ENCODE measurements around the gene NCOA5. TPM values are rescaled to one million over a fixed set of nuclear protein-coding genes. Genes with fewer than 3 reads are reported as not detected.

The NCOA5 gene
- total and polyA plus RNA-seq, 9 of the 15 experiments (the other 6 are each of a cell fraction or from before 2014, with no cell fraction given): 3.9 to 22.8 (median 13.8) TPM

DNA sequence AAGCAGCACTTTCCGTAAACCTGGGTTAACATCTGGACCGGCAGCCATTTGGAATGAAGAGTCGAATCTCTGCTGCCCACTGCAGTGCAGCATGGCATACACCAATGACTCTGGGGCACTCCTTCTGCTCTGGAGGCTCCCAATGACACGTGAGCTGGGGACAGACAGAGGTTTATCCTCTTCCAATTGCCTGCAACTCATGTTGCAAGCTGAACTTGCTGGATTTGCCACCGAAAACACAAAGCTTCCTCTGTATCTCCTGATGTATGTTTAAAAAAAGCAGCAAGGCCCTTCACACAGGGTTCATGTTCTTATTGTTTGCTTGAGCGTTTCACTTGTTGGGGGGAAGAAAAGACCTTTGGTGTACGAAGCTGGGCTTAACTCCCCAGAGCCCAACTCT, 10.8 kb downstream of the NCOA5 start:
- Histone ChIP-seq H2AFZ (ENCODE audit: low read depth, low read length) (no peak overlapping the region), H4K20me1 (replicated peaks; ENCODE audit: control insufficient read depth, insufficient read depth, low read length) (peaks cover 8% of the 10 kb centered on the region; the same call in 1 of the 2 replicates), H3K36me3 (ENCODE audit: control insufficient read depth, insufficient read depth, low read length) (peaks cover 34% of the 10 kb centered on the region; the same call in 2 of the 3 replicates), H3K9me3 (replicated peaks; ENCODE audit: control insufficient read depth, insufficient read depth, low read depth, low read length) (no peaks in the 10 kb centered on the region), H3K79me2 (ENCODE audit: control insufficient read depth, insufficient read depth, low read length) (peaks cover 40% of the 10 kb centered on the region), H3K4me3 (no peak overlapping the region), H3K4me2 (ENCODE audit: insufficient read depth, low read length) (no peak overlapping the region), H3K27me3 (ENCODE audit: control insufficient read depth in 2 of 2, insufficient read depth in 2 of 2, low read length in 2 of 2) (no peaks in the 10 kb centered on the region), H3K9ac (ENCODE audit: insufficient read depth in 1 of 2, low read depth in 2 of 2, low read length in 2 of 2) (no peak overlapping the region), H3K27ac (ENCODE audit: extremely low read depth, low read depth, low read length) (no peak overlapping the region), H3K4me1 (replicated peaks in 1 of 2; ENCODE audit: control insufficient read depth in 2 of 2, insufficient read depth in 2 of 2, low read length in 2 of 2) (peaks cover 0 to 7% of the 10 kb centered on the region in 2 experiments; a peak in 2 of 5 replicates), H3K9me1 (ENCODE audit: control insufficient read depth, insufficient read depth, low read length) (peaks cover 4% of the 10 kb centered on the region)
- intact Hi-C loops (cut with micrococcal nuclease) (no loop called here), in situ Hi-C loops (cut with MboI) (no loop called here)
- no peak for FAIRE-seq
- WGBS (ENCODE audit: insufficient coverage, low coverage, missing lambda C conversion rate): 89% methylated on average over 6 of the region's 7 CpGs
- no peak for ATAC-seq
- BruUV-seq (replicated peaks): no TSS peak
- TF ChIP-seq, protein P1, sequence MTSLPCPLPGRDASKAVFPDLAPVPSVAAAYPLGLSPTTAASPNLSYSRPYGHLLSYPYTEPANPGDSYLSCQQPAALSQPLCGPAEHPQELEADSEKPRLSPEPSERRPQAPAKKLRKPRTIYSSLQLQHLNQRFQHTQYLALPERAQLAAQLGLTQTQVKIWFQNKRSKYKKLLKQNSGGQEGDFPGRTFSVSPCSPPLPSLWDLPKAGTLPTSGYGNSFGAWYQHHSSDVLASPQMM (CRISPR knock-in tag; IDR thresholded peaks at IDR 0.05): no peak
- ChIA-PET POLR2A (interaction anchor here (3.4 kb wide), 1 partner anchor 9 kb away, joined by 18 read pairs; no protein-coding TSS in a partner anchor), CTCF (ENCODE audit: low intra/inter-chr PET ratio) (no interaction called here)
- DNase-seq (ENCODE audit: extremely low read depth in 1 of 4, low spot score in 3 of 4): no peak

DNA sequence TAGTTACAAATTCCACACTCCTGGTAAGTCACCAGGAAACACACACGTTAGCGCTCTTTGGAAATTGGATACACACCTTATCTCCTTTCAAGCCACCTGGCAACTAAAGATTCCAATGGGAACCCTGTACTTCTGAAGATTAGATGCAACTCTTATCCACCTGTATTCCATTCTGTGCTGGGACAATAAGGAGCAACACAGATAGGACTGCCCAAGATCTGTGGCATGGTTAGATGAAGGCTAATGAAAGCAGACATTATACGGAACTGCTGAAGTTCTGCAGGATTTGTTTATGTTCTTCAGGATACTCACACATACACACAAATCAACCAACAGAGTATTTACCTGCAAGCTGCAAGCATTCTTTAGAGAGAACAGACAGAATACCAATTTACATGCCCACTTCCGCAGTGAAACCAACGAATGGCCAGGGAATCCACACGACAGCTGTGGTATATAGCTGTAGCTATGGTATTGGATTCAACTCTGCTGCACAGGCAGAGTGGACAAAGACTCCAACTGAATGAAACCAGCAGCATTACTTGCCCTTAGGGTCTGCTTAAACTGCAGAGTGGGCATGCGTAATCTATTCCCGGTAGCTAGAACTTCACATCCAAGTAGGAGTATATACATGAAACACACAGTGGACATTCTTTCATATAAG, 12.0 kb downstream of the NCOA5 start:
- H3K36me3 ChIP-seq (ENCODE audit: control insufficient read depth, insufficient read depth, low read length): peaks cover 32% of the 10 kb centered on the region; the same call in 2 of the 3 replicates
- H3K9me3 ChIP-seq (replicated peaks; ENCODE audit: control insufficient read depth, insufficient read depth, low read depth, low read length): no peaks in the 10 kb centered on the region
- in situ Hi-C loops (cut with MboI): no loop called here
- ATAC-seq (no peak), DNase-seq (ENCODE audit: extremely low read depth in 1 of 4, low spot score in 3 of 4) (no peak), FAIRE-seq (no peak)
- H3K4me1 ChIP-seq (replicated peaks in 1 of 2; ENCODE audit: control insufficient read depth in 2 of 2, insufficient read depth in 2 of 2, low read length in 2 of 2): no peaks in the 10 kb centered on the region
- 94% methylated on average over 8 of the region's 8 CpGs for WGBS (ENCODE audit: insufficient coverage, low coverage, missing lambda C conversion rate)
- H4K20me1 ChIP-seq (replicated peaks; ENCODE audit: control insufficient read depth, insufficient read depth, low read length): no peaks in the 10 kb centered on the region
- no peak overlapping the region for H3K4me3 ChIP-seq
- BruUV-seq (replicated peaks): no TSS peak
- intact Hi-C loops (cut with micrococcal nuclease): no loop called here
- POLR2A ChIA-PET: interaction anchor here (0.6 to 3.4 kb wide), 2 partner anchors 11 to 90 kb away, joined by 3 to 18 read pairs; no protein-coding TSS in a partner anchor
- TF ChIP-seq MAZ (CRISPR knock-in tag; conservative IDR thresholded peaks at IDR 0.05 in 1 of 2, IDR thresholded peaks at IDR 0.05 in 1 of 2) (no peak), FOXM1 (IDR thresholded peaks at IDR 0.05; ENCODE audit: low read depth) (no peak), FOXM1 (CRISPR knock-in tag; IDR thresholded peaks at IDR 0.05; ENCODE audit: low read depth) (no peak), ETV5 (CRISPR knock-in tag; IDR thresholded peaks at IDR 0.05; ENCODE audit: low read depth) (no peak), KLF1 (tag; IDR thresholded peaks at IDR 0.05) (no peak), HNRNPH1 (optimal IDR thresholded peaks at IDR 0.05; ENCODE audit: low read depth, low read length) (no peak), NUFIP1 (IDR thresholded peaks at IDR 0.05; ENCODE audit: partially characterized antibody) (no peak), HSF4 (CRISPR knock-in tag; IDR thresholded peaks at IDR 0.05; ENCODE audit: borderline replicate concordance) (no peak), TOE1 (IDR thresholded peaks at IDR 0.05; ENCODE audit: borderline replicate concordance) (no peak), TOE1 (CRISPR knock-in tag; IDR thresholded peaks at IDR 0.05; ENCODE audit: borderline replicate concordance, low read depth) (no peak), SIN3A (IDR thresholded peaks at IDR 0.05; ENCODE audit: borderline replicate concordance in 2 of 2, control insufficient read depth in 1 of 2, low read depth in 2 of 2, low read length in 2 of 2) (no peak), KAT8 (IDR thresholded peaks at IDR 0.05; ENCODE audit: low read depth) (no peak)
- TF ChIP-seq, protein P2, sequence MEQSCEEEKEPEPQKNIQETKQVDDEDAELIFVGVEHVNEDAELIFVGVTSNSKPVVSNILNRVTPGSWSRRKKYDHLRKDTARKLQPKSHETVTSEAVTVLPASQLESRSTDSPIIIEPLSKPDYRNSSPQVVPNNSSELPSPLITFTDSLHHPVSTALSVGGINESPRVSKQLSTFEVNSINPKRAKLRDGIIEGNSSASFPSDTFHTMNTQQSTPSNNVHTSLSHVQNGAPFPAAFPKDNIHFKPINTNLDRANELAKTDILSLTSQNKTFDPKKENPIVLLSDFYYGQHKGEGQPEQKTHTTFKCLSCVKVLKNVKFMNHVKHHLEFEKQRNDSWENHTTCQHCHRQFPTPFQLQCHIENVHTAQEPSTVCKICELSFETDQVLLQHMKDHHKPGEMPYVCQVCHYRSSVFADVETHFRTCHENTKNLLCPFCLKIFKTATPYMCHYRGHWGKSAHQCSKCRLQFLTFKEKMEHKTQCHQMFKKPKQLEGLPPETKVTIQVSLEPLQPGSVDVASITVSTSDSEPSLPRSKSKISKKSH (CRISPR knock-in tag; IDR thresholded peaks at IDR 0.05): no peak
- no peak overlapping the region for H3K4me2 ChIP-seq (ENCODE audit: insufficient read depth, low read length)
- peaks cover 29% of the 10 kb centered on the region for H3K79me2 ChIP-seq (ENCODE audit: control insufficient read depth, insufficient read depth, low read length)
- H3K9me1 ChIP-seq (ENCODE audit: control insufficient read depth, insufficient read depth, low read length): peaks cover 4% of the 10 kb centered on the region
- H3K27ac ChIP-seq (ENCODE audit: extremely low read depth, low read depth, low read length): no peak overlapping the region
- H3K9ac ChIP-seq (ENCODE audit: insufficient read depth in 1 of 2, low read depth in 2 of 2, low read length in 2 of 2): no peak overlapping the region
- no peak overlapping the region for H2AFZ ChIP-seq (ENCODE audit: low read depth, low read length)
- H3K27me3 ChIP-seq (ENCODE audit: control insufficient read depth in 2 of 2, insufficient read depth in 2 of 2, low read length in 2 of 2): no peaks in the 10 kb centered on the region
- CTCF ChIA-PET (ENCODE audit: low intra/inter-chr PET ratio): no interaction called here
